ENCODE measurements around the gene MRPL30.
"Not testable (repeated sequence)": the region's sequence is repeated elsewhere in the genome, so short reads cannot be mapped to it uniquely, and the experiment has no call there.

Gene MRPL30

DNA sequence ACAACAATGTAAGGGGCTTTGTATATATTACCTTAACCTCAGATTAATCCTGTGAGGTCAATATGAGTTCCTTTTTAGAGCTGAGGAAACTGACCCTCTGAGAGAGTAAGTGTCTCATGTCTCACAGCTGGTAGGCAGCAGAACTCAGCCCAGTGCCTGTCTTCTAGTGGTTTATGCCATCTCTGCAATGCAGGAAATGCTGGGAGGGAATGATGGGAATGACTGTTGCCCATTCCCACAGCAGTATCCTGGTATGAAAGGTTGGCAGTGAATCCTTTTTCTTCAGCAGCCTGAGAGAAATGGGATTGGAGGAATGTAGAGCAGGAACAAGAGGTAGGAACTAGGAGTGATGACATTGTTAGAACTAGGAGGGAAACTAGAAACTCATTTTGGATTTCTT lies 6.0 kb downstream of the MRPL30 start:
- DNase-seq, result no peak

GRCh38 chr2:99188357-99188756 lies 7.4 kb downstream of the MRPL30 start:
- no peak for DNase-seq

DNA sequence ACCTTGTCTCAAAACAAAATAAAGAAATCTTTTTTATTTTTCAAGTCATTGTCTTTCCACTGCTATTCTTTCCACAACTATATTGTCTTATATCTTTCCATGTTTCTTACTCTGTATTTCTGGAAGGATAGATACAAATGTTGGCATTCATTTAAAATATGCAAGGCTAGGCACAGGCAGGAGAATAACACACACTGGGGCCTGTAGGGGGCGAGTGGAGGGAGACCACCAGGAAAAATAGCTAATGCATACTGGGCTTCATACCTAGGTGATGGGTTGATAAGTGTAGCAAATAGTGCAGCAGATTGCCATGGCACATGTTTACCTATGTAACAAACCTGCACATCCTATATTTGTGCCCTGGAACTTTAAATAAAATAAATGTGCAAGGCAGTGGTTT lies 9.6 kb downstream of the MRPL30 start:
- no peak for DNase-seq

- not testable (repeated sequence) for DNase-seq
Measured at GRCh38 chr2:99192364-99192763, 11.4 kb downstream of the MRPL30 start.

- no peak for DNase-seq
Measured at GRCh38 chr2:99198103-99198841, 17.3 kb downstream of the MRPL30 start.

- DNase-seq, result no peak
Measured at GRCh38 chr2:99200076-99200800, 19.3 kb downstream of the MRPL30 start.

DNA sequence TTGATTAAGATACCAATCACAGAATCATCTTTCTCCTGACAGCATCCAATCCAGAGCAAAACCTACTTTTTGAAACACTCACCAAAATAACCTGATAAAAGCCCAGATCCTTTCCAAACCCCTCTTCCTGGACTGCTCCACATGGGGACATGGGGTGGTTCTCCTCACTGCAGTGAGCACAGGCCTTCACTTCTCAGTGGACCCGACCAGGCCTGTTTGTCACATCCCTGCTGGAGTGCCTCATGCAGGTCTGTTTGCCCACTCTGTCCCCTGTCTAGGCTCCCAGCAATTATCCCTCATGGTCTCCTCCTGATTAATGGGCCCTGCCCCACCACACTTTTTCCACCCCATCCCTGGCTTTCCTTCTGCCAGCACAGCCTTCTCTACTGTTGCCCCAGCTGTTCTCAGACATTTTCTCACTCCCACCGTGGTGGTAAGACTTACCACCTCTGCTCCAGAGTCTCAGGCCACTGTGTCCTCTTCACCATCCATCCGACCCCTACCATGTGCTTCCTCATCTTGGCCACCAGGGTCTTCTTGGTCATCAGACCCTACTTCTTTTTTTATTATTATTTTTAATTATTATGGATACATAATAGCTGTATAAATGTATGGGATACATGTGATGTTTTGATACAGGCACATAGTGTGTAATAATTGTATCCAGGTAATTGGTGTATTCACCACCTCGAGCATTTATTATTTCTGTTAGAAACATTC lies 21.1 kb downstream of the MRPL30 start:
- DNase-seq, result no peak

GRCh38 chr2:99205491-99205890 lies 24.5 kb downstream of the MRPL30 start:
- DNase-seq, result no peak

DNA sequence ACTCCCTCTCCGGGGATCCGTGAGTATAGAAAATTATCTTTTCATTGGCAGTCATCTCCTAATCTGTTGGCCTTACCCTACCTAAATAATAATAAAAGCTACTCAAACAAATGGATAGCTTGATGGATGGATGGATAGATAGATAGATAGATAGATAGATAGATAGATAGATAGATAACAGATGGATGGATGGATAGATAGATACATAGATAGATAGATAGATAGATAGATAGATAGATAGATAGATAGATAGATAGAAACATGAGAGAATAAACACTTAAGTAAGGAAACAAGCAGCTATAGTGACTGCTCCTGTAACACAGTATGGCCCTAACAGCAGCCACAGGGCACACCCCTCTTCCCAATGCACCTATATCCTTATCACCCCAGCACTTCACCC lies 35.1 kb downstream of the MRPL30 start:
- DNase-seq, result no peak

GRCh38 chr2:99217929-99218501 lies 37.0 kb downstream of the MRPL30 start:
- no peak for DNase-seq

GRCh38 chr2:99233177-99233576 lies 52.2 kb downstream of the MRPL30 start:
- DNase-seq, result not testable (repeated sequence)

GRCh38 chr2:99238599-99238998 lies 57.6 kb downstream of the MRPL30 start:
- DNase-seq, result no peak

DNA sequence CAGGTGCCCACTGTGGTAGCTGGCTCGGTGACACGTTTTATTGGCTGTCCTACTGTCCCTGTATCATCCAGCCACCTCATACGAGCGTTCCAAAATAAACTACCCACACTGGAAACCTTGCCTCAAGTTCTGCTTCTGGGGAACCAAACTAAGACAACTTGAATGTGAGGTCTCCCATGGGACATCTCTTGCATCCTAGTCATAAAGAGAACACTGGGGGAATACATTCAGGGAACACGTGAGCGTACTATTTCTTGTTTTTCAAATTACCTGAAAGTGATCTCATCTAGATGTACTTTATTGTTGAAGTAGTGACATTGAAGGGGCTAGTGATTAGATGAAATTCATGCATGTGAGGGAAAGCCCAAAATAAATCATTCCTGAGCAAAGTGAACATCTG lies 59.4 kb downstream of the MRPL30 start:
- DNase-seq, result no peak

DNA sequence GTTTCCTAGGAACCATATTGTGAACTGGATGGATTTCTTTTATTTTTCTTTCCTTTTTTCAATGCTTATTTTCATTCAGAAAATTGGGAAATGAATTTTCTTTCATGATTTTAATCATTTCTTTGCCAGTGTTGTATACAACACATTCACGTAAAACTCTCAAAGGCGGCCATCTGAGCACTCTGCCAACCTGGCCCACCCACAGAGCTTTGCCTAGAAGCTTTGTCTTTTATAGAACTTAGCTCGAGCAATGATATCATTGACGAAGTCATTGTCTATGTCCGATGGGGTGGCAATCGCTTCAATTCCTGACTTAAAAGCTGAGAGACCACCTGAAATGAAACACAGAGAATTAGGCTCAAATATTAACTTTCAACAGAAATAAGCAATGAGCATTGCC lies 61.2 kb downstream of the MRPL30 start:
- DNase-seq, result no peak
